Skeletal muscle cell (primary cell): ENCODE results near the gene CLEC16A.
A peak's percentile ranks its signal among the peaks of the same experiment; 100 is the strongest.

Experiments used
- DNase-seq: peaks from one replicate; pipeline ENCODE4 v3.0.0-alpha.2; 2010; ENCODE audit warnings: low read depth
- H3K4me3 ChIP-seq: 2 replicates; pipeline ENCODE4 v1.5.1; 2011; ENCODE audit warnings: low read depth, mild to moderate bottlenecking, control low read depth, low read length, moderate library complexity

Gene CLEC16A

GRCh38 chr16:11029948-11030347, 85.6 kb downstream of the CLEC16A start:
- H3K4me3 ChIP-seq = no peak overlapping the region
- no peak for DNase-seq

- DNase-seq = no peak
- no peak overlapping the region for H3K4me3 ChIP-seq
These were observed 86.7 kb downstream of the CLEC16A start for GRCh38 chr16:11030990-11031510.

GRCh38 chr16:11032000-11032921, 87.9 kb downstream of the CLEC16A start:
- no peak for DNase-seq
- no peak overlapping the region for H3K4me3 ChIP-seq

- no peak overlapping the region for H3K4me3 ChIP-seq
- peak; percentile 87 for DNase-seq
These were observed 88.5 kb downstream of the CLEC16A start for GRCh38 chr16:11032922-11033291.

GRCh38 chr16:11033629-11034420, 89.5 kb downstream of the CLEC16A start:
- DNase-seq = peak; percentile 91
- no peak overlapping the region for H3K4me3 ChIP-seq

- peak; percentile 18 for DNase-seq
- no peak overlapping the region for H3K4me3 ChIP-seq
These were observed 90.1 kb downstream of the CLEC16A start for GRCh38 chr16:11034481-11034931.

GRCh38 chr16:11035096-11035495, 90.7 kb downstream of the CLEC16A start:
- DNase-seq = no peak
- no peak overlapping the region for H3K4me3 ChIP-seq

- DNase-seq = no peak
- no peak overlapping the region for H3K4me3 ChIP-seq
These were observed 91.7 kb downstream of the CLEC16A start for GRCh38 chr16:11036040-11036439.

- no peak overlapping the region for H3K4me3 ChIP-seq
- DNase-seq = no peak
These were observed 92.6 kb downstream of the CLEC16A start for GRCh38 chr16:11036868-11037410.

- DNase-seq = no peak
- no peak overlapping the region for H3K4me3 ChIP-seq
These were observed 93.9 kb downstream of the CLEC16A start for GRCh38 chr16:11038305-11038704.

- no peak overlapping the region for H3K4me3 ChIP-seq
- DNase-seq = no peak
These were observed 94.4 kb downstream of the CLEC16A start for GRCh38 chr16:11038777-11039176.

- no peak overlapping the region for H3K4me3 ChIP-seq
- no peak for DNase-seq
These were observed 95.4 kb downstream of the CLEC16A start for GRCh38 chr16:11039726-11040125.

GRCh38 chr16:11042191-11042590, 97.8 kb downstream of the CLEC16A start:
- no peak overlapping the region for H3K4me3 ChIP-seq
- DNase-seq = no peak

GRCh38 chr16:11045441-11045840, 101.1 kb downstream of the CLEC16A start:
- no peak overlapping the region for H3K4me3 ChIP-seq
- no peak for DNase-seq

GRCh38 chr16:11045846-11046245, 101.5 kb downstream of the CLEC16A start:
- no peak overlapping the region for H3K4me3 ChIP-seq
- DNase-seq = peak; percentile 19

GRCh38 chr16:11046382-11046931, 102.1 kb downstream of the CLEC16A start:
- DNase-seq = no peak
- H3K4me3 ChIP-seq = no peak overlapping the region

- H3K4me3 ChIP-seq = no peak overlapping the region
- DNase-seq = peak; percentile 41
These were observed 102.7 kb downstream of the CLEC16A start for GRCh38 chr16:11047057-11047456.

GRCh38 chr16:11047939-11048800, 103.8 kb downstream of the CLEC16A start:
- no peak overlapping the region for H3K4me3 ChIP-seq
- DNase-seq = no peak
